GM23248 (cell line): Measurements from ENCODE around the gene FRMD6.

Source experiments
- EZH2 ChIP-seq: fragments of 200-600 bp; sonication (generic); IDR thresholded peaks from 2 replicates; pipeline ENCODE4 v1.6.1; 2018; ENCODE audit warnings: antibody characterized with exemption, mild to moderate bottlenecking; ENCODE audit not compliant: insufficient read depth, poor library complexity, severe bottlenecking
- EZH2phosphoT487 ChIP-seq: fragments of 200-600 bp; sonication (generic); IDR thresholded peaks from 2 replicates; pipeline ENCODE4 v1.6.1; 2018; ENCODE audit warnings: antibody characterized with exemption, moderate library complexity, mild to moderate bottlenecking, low read depth; ENCODE audit not compliant: insufficient read depth

DNA sequence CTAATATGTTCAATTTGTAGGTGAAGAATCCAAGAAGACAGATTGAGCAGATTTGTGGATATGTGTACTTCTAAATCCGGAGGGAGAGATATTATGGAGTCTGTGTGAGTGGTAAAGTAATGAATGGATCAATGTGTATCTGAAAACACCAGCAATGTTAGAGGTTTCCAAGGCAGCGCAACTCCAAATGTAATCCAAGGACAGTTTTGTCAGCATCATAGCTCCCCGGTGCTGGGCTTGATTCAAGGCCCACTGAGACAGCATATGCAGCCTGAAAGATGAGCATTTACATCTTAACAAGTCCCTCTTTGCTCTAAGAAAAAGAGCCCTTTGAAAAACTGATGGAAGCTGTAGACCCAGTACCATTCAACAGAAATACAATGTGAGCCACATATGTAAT, 38.3 kb upstream of the FRMD6 start:
- TF ChIP-seq EZH2 (no peak), EZH2phosphoT487 (no peak)
